ENCODE results near the gene TARBP1.

DNA sequence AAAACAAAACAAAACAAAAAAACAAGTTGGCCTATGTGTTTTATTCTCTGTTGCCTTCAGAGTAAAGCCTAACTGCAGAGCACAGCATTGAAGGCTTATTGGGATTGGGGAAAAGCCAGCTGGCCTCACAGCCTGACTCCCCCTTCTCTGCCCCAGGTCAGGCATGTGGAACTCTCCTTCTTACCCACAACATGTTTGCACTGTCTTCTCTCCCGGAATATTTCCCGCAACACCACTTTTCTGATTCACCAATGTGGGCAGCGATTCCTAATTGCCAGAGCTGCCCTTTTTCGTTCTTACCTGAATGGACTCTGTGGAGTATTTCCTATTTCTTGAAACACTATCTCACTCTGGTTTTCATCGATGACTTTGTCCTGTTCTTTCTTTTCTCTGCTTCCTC is 2.8 kb upstream of the TARBP1 start:
- TF ChIP-seq, protein P1, sequence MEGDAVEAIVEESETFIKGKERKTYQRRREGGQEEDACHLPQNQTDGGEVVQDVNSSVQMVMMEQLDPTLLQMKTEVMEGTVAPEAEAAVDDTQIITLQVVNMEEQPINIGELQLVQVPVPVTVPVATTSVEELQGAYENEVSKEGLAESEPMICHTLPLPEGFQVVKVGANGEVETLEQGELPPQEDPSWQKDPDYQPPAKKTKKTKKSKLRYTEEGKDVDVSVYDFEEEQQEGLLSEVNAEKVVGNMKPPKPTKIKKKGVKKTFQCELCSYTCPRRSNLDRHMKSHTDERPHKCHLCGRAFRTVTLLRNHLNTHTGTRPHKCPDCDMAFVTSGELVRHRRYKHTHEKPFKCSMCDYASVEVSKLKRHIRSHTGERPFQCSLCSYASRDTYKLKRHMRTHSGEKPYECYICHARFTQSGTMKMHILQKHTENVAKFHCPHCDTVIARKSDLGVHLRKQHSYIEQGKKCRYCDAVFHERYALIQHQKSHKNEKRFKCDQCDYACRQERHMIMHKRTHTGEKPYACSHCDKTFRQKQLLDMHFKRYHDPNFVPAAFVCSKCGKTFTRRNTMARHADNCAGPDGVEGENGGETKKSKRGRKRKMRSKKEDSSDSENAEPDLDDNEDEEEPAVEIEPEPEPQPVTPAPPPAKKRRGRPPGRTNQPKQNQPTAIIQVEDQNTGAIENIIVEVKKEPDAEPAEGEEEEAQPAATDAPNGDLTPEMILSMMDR (IDR thresholded peaks at IDR 0.05; ENCODE audit: poor library complexity) = no peak
- TF ChIP-seq EZH2phosphoT487 (IDR thresholded peaks at IDR 0.05; ENCODE audit: low read depth, severe bottlenecking, unreplicated experiment) (no peak), EZH2 (IDR thresholded peaks at IDR 0.05; ENCODE audit: borderline replicate concordance) (no peak)
